ENCODE measurements around the gene USP21.
A peak's percentile ranks its signal among the peaks of the same experiment; 100 is the strongest.

DNA sequence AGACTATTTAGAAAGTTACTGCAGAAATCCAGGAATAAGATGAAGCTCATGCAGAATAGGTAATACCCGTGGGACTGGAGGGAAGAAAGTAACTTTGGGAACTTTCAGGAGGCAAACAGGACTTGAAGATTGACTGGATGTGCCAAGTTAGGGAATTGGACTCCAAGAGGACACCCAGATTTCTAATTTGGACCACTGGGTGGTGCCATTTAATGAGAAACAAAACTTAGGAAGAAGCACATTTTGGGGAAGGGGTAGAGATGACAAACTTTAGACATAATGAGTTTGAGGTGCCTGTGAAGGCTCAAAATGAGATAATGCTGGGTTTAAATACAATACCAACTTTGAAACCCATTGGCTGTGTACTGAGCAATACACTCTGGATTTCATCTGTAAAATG is 21.3 kb downstream of the USP21 start:
- TF ChIP-seq CTCF (IDR thresholded peaks at IDR 0.05), result peak in 4 of 6 experiments; percentile 4 to 33 (median 14)
- TF ChIP-seq POLR2A (IDR thresholded peaks at IDR 0.05), result no peak

Measured in Peyer's patch (tissue), 4 donors.